Activated T-cell treated with anti-CD3 and anti-CD28 coated beads for 1 hour (primary cell): ENCODE measurements around the gene PPP6R3.
A peak's percentile ranks its signal among the peaks of the same experiment; 100 is the strongest.
"Not testable (repeated sequence)": the region's sequence is repeated elsewhere in the genome, so short reads cannot be mapped to it uniquely, and the experiment has no call there.

ENCODE experiments used
- DNase-seq: peaks from one replicate; pipeline ENCODE4 v3.0.0-alpha.2; 2020; ENCODE audit warnings: low read depth

PPP6R3 gene

DNA sequence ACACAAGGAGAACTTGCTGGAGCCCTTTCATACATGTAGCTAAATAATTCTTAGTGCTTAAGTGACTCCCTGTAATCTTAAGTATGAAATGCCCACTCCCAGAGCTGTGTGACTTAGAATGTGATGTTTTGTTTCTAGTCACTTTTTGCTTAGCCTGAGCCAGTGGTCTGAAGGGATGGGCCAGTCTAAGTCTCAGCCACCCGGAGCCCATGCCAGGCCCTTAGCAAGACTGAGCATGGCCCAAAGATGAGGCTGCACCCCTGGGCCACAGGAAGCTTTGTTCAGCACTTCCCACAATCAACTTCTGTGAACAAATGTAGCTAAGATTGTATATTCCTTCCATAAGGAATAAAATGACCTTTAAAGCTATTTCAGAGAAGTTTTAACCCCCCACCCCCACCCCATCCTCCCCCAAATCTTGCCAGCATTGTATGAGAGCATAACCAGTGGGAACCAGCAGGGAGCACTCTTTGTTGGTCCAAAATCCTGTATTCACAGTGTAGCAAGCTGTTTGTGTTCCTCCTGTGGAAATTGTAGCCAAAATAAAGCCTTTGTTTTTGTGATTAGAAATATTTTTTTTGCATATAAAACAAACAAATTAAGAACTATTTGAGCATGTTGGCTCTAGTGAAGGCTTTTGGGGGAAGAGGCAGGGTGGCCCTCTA lies 150.0 kb downstream of the PPP6R3 start:
- DNase-seq, result no peak

DNA sequence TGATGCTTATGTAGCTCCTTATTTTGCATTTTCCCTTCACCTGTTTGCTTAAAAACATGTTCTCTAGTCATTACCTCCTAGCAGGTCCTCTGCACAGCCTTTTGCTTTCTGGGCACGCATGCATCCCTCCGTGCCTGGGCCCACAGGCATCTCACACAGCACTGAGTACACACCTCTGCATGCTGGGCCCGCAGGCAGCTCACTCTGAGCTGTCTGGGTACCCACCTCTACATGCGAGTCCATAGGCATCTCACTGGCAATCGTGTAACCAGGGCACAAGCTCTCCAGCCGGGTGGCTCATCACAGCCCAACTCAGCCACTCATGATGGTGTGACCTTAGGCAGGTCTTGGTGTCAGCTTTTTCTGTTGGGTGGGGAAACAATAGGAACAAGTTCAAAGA lies 155.1 kb downstream of the PPP6R3 start:
- DNase-seq, result no peak

DNA sequence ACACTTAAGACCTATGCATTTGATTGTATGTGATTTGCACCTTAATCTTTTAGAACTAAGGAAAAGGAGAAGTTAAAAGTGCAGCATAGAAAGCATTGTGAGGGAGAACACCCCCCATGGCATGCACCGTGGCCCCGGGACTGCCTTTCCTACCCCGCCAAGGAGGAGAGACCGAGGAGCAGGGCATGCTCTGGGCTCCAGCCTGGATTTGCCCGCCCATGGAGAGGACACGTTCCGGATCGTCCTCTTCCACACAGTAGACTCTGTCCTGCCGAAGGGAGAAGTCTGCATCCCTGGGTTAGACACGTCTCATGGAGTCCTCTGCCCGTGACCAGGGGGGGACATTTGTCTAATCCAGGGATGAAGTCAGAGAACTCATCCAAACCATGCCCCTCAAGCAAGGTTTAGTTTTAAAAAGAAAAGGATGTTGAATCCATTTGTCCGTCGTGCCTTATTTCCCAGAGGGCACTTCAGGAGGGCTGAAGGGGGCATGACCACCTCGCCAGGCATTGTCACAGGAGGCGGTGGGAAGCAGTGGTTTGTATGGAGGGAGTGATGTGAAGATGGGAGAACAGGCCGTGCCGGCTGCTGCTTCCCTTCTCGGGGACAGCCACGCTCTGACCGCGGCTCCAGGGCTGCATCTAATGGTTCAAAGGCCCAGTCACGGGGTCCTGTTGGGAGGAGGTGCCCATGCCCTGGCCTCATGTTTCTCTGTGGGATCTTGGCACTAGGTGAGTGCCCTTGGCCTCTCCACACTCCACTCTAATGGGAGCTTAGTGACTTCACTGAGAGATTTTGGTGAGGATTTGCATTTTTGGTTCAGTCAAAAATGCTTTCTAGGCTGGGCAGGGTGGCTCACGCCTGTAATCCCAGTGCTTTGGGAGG lies 157.6 kb downstream of the PPP6R3 start:
- DNase-seq, result no peak

DNA sequence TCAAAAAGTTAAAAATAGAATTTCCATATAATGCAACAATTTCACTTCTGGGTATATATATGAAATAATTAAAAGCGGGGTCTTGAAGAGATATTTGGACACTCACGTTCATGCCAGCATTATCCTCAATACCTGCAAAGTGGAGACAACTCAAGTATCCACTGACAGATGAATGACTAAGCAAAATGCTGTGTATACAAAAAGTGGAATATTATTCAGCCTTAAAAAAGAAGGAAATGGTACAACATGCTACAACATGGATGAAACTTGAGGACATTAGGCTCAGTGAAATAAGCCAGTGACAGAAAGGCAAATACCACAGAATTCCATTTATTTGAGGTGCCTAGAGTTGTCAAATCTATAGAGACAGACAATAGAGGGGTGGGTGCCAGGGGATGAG lies 161.3 kb downstream of the PPP6R3 start:
- DNase-seq, result no peak

DNA sequence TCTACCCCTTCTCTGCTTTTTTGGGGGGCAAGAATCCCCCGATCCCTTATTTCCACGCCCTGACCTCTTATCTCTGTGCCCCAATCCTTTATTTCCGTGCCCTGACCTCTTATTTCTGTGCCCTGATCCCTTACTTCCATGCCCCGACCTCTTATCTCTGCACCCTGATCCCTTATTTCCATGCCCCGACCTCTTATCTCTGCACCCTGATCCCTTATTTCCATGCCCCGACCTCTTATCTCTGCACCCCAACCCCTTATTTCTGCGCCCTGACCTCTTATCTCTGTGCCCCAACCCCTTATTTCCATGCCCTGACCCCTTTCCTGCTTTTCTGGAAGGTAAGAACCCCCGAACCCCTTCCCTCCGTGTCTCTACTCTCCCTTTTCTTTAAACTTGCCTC lies 163.2 kb downstream of the PPP6R3 start:
- DNase-seq, result not testable (repeated sequence)

DNA sequence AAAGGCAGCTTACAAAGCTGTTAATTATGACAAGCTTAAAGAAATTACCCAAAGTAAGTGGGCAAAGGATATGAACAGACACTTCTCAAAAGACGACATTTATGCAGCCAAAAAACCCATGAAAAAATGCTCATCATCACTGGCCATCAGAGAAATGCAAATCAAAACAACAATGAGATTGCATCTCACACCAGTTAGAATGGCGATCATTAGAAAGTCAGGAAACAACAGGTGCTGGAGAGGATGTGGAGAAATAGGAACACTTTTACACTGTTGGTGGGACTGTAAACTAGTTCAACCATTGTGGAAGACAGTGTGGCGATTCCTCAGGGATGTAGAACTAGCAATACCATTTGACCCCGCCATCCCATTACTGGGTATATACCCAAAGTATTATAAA lies 164.5 kb downstream of the PPP6R3 start:
- not testable (repeated sequence) for DNase-seq

DNA sequence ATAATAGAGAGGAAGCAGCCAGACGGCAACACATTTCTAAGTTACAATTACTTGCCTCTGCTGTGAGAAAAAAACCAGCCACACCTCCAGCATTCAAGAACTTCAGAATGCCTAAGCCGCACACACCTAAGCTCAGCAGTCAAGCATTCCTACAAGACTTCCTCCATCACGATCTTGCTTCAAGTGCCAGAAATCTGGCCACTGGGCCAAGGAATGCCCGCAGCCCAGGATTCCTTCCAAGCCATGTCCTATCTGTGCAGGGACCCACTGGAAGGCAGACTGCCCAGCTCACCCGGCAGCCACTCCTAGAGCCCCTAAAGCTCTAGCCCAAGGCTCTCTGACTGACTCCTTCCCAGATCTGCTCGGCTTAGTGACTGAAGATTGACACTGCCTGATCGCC lies 165.7 kb downstream of the PPP6R3 start:
- not testable (repeated sequence) for DNase-seq

DNA sequence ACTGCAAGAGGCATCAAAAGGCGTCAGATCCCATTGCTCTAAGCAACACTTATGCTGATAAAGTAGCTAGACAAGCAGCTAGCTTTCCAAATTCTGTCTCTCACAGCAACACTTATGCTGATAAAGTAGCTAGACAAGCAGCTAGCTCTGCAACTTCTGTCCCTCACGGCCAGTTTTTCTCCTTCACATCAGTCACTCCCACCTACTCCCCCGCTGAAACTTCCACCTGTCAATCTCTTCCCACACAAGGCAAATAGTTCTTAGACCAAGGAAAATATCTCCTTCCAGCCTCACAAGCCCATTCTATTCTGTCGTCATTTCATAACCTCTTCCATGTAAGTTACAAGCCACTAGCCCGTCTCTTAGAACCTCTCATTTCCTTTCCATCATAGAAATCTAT lies 168.3 kb downstream of the PPP6R3 start:
- not testable (repeated sequence) for DNase-seq

DNA sequence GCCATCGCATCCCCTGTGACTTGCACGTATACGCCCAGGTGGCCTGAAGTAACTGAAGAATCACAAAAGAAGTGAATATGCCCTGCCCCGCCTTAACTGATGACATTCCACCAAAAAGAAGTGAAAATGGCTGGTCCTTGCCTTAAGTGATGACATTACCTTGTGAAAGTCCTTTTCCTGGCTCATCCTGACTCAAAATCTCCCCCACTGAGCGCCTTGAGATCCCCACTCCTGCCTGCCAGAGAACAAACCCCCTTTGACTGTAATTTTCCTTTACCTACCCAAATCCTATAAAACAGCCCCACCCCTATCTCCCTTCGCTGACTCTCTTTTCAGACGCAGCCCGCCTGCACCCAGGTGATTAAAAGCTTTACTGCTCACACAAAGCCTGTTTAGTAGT lies 171.8 kb downstream of the PPP6R3 start:
- not testable (repeated sequence) for DNase-seq

DNA sequence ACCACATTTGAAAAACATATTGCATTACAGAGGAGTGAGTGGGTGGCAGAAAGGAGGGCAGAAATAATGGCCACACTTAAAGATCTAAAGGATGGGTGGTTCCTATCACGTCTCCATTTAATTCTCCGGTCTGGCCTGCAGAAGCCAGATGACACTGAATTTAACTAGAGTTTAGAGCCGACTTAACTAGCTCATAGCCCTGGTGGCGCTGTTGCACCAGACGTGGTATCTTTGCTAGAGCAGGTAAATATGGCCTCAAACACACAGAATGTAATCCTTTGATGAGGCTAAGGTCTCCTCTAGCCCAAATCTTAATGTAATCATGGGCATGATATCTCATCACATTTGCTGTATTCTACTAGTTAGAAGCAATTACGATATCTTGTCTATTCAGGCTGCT lies 172.2 kb downstream of the PPP6R3 start:
- peak; percentile 20 for DNase-seq

DNA sequence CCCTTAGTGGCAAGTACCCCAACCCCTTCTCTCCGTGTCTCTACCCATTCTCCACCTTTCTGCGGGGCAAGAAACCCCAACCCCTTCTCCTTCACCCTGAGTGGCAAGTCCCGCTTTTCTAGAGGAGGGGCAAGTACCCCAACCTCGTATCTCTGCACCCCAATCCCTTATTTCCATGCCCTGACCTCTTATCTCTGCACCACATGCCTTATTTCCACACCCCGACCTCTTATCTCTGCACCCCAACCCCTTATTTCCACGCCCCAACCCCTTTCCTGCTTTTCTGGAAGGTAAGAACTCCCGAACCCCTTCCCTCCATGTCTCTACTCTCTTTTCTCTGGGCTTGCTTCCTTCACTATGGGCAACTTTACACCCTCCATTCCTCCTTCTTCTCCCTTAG lies 174.1 kb downstream of the PPP6R3 start:
- not testable (repeated sequence) for DNase-seq

DNA sequence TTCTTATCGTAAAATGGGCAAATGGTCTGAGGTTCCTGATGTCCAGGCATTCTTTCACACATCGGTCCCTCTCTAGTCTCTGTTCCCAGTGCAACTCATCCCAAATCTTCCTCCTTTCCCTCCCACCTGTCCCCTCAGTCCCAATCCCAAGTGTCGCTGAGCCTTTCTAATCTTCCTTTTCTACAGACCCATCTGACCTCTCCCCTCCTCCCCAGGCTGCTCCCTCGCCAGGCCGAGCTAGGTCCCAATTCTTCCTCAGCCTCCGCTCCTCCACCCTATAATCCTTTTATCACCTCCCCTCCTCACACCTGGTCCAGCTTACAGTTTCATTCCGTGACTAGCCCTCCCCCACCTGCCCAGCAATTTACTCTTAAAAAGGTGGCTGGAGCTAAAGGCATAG lies 174.6 kb downstream of the PPP6R3 start:
- not testable (repeated sequence) for DNase-seq

DNA sequence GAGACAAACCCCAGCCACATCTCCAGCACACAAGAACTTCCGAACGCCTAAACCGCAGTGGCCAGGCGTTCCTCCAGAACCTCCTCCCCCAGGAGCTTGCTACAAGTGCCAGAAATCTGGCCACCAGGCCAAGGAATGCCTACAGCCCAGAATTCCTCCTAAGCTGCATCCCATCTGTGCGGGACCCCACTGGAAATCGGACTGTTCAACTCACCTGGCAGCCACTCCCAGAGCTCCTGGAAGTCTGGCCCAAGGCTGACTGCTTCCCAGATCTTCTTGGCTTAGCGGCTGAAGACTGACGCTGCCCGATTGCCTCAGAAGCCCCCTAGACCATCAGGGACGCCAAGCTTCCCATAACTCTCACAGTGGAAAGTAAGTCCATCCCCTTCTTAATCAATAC lies 175.3 kb downstream of the PPP6R3 start:
- not testable (repeated sequence) for DNase-seq

DNA sequence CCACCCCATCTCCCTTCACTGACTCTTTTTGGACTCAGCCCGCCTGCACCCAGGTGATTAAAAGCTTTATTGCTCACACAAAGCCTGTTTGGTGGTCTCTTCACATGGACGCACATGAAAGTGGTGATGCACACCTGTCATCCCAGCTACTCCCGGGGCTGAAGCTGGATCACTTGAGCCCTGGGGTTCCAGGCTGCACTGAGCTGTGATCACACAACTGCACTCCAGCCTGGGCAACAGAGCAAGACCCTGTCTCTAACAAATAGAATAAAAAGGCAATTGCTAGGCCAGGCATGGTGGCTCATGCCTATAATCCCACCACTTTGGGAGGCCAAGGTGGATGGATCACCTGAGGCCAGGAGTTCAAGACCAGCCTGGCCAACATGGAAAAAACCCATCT lies 178.8 kb downstream of the PPP6R3 start:
- not testable (repeated sequence) for DNase-seq

DNA sequence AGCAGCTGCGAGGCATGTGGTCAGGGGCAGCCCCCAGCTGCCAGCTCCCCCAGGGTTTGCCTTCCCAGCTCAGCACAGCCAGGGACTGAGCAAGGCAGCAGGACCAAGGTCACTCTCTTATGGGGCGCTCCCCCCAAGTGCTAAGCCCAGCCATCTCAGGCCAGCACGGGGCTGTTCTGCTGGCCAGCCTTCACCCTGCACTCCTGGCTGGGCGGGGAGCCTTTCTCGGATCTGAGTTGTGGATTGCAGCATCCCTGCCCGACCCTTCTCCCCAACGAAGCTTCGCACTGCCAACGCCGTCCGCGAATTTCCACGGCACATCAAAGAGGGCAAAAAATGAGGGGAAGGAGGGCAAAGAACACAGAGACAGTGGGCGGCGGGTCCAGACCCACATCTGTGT lies 181.3 kb downstream of the PPP6R3 start:
- no peak for DNase-seq

DNA sequence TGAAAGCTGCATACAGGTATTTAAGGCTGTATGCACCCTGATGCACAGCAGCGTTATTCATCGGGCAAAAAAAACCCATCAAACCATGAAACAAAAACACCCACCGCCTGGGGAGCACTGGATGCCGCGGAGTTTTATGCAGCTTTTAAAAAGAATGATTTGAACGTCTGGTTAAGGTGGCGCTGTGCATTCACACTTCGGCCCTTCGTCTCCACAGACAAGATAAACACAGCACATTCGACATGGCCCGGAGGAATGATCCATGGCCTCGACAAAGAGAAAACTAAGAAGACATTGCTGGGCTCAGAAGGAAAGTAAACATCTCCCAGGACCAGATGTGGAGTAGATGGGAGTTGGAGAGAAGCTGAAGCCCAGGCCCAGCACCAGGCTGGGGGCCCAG lies 183.0 kb downstream of the PPP6R3 start:
- no peak for DNase-seq

DNA sequence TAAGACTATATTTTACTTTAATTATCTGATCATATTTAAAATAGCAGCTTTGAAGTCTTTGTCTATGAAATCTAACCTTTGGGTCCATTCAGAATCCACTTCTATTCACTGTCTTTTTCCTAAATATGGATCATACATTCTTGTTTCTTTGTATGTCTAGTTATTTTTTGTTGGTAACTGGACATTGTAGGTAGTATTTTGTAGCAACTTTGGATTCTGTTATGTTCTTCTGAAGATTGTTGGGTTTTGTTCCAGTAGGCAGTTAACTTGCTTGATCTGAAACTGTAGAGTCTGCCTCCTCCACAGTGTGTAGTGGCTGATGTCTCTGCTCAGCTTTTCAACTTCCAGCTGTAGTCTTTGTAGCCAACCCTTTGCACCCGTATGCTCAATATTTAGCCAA lies 186.3 kb downstream of the PPP6R3 start:
- no peak for DNase-seq

DNA sequence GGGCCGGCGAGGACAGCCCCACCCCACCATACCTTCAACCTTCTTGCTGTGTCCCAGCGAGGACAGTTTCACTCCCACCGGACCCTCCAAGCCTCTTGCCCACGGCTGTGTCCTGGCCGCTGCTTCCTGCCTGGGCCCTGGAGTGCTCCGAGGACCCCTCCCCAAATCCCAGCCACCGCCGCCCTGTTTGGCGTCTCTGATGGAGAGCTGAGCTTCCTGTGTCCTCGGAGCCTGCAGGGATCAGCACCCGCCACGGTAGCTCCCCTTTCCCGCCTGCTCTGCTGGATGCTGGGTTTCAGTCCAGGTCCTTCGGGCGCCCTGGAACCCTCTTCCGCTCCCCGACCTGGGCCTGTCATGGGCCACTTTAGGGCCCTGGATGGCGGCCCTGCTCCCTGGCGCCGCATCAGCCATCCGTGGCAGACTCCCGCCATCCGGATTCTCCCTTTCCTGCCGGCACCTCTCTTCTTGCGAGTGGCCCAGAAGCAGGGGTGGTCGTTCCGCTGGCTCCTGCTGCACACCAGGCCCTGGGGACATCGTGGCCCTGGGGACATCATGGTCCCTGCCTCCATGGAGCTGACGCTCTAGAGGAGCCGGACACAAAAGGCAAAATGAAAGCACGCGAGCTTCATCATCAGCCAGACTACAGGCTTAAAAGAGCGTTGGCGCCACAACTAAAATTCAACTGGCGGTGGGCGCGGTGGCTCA lies 189.5 kb downstream of the PPP6R3 start:
- DNase-seq, result no peak

DNA sequence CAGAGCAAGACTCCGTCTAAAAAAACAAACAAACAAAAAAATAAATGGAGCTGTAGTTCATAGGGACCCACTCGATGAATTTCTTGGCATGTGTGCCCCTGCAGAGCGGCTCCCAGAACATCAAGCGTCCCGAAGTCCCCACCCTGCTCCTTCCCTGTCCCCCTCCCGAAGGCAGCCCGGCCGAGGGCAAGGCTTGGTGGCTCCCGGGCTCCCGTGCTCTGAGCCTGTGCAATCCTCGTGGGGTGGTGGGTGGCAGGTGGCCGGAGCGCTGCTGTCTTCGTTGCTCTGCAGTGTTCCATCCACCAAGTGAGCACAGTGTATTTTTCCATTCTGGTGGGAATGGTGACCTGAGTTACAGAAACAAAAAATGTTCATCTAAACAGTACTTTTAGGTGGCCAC lies 190.2 kb downstream of the PPP6R3 start:
- no peak for DNase-seq

DNA sequence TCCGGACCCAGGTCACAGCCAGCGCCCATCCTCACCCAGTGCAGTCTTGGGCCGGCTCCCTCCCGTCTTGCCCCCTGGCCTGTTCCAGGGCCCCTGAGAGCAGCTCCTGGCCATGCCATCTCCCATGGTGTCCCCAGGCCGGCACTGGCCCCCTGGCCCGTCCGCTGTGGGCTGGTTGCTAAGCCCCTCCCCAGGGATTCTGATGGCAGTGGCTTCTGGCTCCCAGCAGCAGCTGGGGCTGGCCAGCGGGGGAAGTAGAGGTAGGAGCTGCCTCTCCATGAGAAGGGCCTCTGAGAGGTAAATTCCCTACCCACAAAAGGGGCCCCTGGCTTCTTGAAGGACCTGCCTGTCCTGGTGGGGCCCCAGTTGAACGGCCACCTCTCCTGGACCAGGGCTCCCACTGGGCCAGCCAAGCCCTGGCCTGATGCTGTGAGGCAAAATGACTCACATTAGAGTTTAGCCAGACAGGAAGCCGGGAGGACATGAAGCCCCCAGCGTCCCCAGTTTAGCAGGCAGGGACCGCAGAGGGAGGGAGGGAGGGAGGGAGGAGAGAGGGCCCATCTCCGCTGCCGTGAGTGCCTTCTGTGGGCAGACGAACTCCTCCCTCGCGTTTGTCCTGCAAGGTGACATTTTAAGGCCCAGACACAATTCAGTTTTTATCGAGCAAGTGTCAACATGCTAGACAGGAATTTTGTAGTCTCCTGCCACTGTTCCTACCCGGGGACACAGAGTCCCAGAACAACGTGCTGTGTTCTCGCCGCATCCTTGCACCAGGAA lies 190.8 kb downstream of the PPP6R3 start:
- no peak for DNase-seq

DNA sequence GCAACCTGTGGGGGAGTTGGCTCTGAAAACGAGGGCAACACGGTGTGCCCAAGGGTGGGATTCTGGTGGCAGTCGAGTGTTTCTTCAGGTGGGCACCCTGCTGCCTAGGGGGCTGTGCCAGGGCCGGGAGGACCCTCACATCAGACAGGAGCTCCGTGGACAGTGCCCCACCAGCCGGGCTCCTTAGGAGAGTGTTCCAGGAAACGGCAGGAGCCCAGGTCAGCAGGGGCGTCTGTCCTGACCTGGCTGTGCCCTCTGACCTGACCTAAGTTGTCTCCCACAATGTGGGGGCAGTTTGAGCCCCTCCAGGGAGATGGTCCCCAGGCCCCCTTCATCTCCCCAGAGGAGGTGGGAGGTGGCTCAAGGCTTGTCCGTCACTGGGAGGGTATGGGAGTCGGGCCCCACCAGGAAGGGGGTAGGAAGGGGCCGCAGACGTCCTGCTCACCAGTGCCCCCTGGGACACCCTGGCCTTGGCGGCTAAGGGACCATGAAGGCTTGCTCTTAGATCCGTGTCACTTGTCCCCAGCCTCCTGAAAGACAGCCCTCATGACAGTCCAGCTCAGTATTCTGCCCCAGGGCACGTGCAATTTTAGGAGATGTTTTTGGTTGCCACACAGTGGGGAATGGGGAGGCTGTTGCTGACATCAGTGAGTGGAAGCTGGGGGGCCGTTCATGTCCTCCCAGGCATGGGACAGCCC lies 191.6 kb downstream of the PPP6R3 start:
- no peak for DNase-seq
